Stomach (tissue), 4 donors: ENCODE data around the gene TEX19.

Experiments used
- POLR2A ChIP-seq, 4 donors: fragments of 450-650 bp; IDR thresholded peaks; one replicate each; pipeline ENCODE4 v1.6.1; 2016; ENCODE audit warnings: antibody characterized with exemption in 4 of 4, control low read depth in 2 of 4, mild to moderate bottlenecking in 1 of 4, moderate library complexity in 1 of 4
- TF ChIP-seq, protein P1 (sequence below), 7 experiments: fragments of 450-650 bp in 4 of 7; fragments of 200-600 bp in 3 of 7; sonication (generic) in 3 of 7; IDR thresholded peaks; one replicate each; pipeline ENCODE4 v1.5.1; 2016 to 2019; ENCODE audit warnings: antibody characterized with exemption in 7 of 7, control low read depth in 2 of 7, mild to moderate bottlenecking in 1 of 7

DNA sequence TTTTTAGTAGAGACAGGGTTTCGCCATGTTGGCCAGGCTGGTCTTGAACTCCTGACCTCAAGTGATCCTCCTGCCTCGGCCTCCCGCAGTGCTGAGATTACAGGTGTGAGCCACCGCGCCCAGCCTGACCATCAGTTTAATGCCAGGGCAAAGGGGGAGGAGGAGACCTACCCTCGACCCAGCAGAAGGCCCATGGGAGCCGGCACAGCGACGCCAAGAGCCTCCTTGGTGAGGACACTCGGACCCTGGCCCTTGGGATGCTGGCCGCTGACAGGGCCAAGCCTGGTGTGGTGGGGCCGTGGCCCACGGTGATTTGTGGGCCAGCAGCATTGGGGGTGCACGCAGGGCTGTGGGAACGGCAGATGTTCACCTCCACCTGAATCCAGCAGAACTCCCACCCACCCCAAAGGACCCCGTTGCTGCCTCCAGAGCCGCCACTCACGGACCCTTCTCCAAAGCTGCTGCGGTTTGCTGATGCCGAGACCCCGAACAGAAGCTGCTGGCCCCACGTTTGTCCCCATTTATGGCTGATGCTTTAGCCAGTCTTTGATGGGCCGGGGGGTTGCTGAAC lies 32.5 kb downstream of the TEX19 start:
- no peak for TF ChIP-seq POLR2A (IDR thresholded peaks at IDR 0.05)
- TF ChIP-seq, protein P1, sequence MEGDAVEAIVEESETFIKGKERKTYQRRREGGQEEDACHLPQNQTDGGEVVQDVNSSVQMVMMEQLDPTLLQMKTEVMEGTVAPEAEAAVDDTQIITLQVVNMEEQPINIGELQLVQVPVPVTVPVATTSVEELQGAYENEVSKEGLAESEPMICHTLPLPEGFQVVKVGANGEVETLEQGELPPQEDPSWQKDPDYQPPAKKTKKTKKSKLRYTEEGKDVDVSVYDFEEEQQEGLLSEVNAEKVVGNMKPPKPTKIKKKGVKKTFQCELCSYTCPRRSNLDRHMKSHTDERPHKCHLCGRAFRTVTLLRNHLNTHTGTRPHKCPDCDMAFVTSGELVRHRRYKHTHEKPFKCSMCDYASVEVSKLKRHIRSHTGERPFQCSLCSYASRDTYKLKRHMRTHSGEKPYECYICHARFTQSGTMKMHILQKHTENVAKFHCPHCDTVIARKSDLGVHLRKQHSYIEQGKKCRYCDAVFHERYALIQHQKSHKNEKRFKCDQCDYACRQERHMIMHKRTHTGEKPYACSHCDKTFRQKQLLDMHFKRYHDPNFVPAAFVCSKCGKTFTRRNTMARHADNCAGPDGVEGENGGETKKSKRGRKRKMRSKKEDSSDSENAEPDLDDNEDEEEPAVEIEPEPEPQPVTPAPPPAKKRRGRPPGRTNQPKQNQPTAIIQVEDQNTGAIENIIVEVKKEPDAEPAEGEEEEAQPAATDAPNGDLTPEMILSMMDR (IDR thresholded peaks at IDR 0.05), result no peak
